SK-N-SH (cell line): ENCODE data around the gene ALPI. TPM values are rescaled to one million over a fixed set of nuclear protein-coding genes. Genes with fewer than 3 reads are reported as not detected.

Experiments
- CTCF ChIA-PET: fragments of 300-600, 350-600 bp; formaldehyde crosslinking; extraction: SDS; loops from one replicate; lab custom pipeline; 2021; lab: Yijun Ruan, JAX
- POLR2A ChIA-PET: fragments of 350-600 bp; sonication (Branson Sonifier 250); formaldehyde crosslinking; extraction: SDS; loops from one replicate; lab custom pipeline; 2020; ENCODE audit warnings: antibody characterized with exemption, inconsistent platforms; lab: Yijun Ruan, JAX
- DNase-seq: peaks from one replicate; pipeline ENCODE4 v3.0.0; 2012
- H2AFZ ChIP-seq: fragments of 200-600 bp; sonication (generic); 2 replicates; pipeline ENCODE4 v1.8.1; 2016; ENCODE audit warnings: antibody characterized with exemption, mild to moderate bottlenecking, low read depth
- H3F3A ChIP-seq: fragments of 200-600 bp; sonication (generic); replicated peaks from 2 replicates; pipeline ENCODE3; 2016; ENCODE audit warnings: antibody characterized with exemption, mild to moderate bottlenecking; ENCODE audit not compliant: insufficient read depth
- H3K27ac ChIP-seq, 2 experiments: fragments of 200-500 bp in 1 of 2; fragments of 200-600 bp in 1 of 2; sonication (Bioruptor generic) in 1 of 2; sonication (generic), shearing (Covaris generic) in 1 of 2; 2 replicates each; pipeline versions ENCODE4 v1.5.1 to v1.6.1; 2014 to 2016; ENCODE audit warnings: low read depth in 2 of 2, inconsistent platforms in 1 of 2, low read length in 1 of 2, mild to moderate bottlenecking in 1 of 2, mixed read lengths in 1 of 2
- H3K27me3 ChIP-seq: fragments of 200-600 bp; sonication (generic), shearing (Covaris generic); 2 replicates; pipeline ENCODE4 v1.6.1; 2016; ENCODE audit warnings: mixed run types; ENCODE audit not compliant: insufficient read depth
- H3K36me3 ChIP-seq, 2 experiments: fragments of 200-500 bp in 1 of 2; fragments of 200-600 bp in 1 of 2; sonication (Bioruptor generic) in 1 of 2; sonication (generic) in 1 of 2; replicated peaks in 1 of 2; 2 replicates each; pipeline versions ENCODE3 to v1.5.1; 2014 to 2016; ENCODE audit warnings: low read length in 1 of 2, mild to moderate bottlenecking in 1 of 2; ENCODE audit not compliant: insufficient read depth in 2 of 2, control insufficient read depth in 1 of 2
- H3K4me1 ChIP-seq, 2 experiments: fragments of 200-500 bp in 1 of 2; fragments of 200-600 bp in 1 of 2; sonication (Bioruptor generic) in 1 of 2; sonication (generic), shearing (Covaris generic) in 1 of 2; 2 replicates each; pipeline versions ENCODE4 v1.5.1 to v1.6.1; 2014 to 2016; ENCODE audit warnings: low read depth in 1 of 2, low read length in 1 of 2, mixed run types in 1 of 2; ENCODE audit not compliant: insufficient read depth in 2 of 2, control insufficient read depth in 1 of 2
- H3K4me2 ChIP-seq: fragments of 200-600 bp; sonication (generic), shearing (Covaris generic); 2 replicates; pipeline ENCODE4 v1.6.1; 2017; ENCODE audit warnings: mixed run types
- H3K4me3 ChIP-seq, 2 experiments: fragments of 200-500 bp in 1 of 2; fragments of 200-600 bp in 1 of 2; sonication (Bioruptor generic) in 1 of 2; sonication (generic), shearing (Covaris generic) in 1 of 2; 2 replicates each; pipeline versions ENCODE4 v1.5.1 to v1.8.1; 2014 to 2016; ENCODE audit warnings: low read depth in 2 of 2, inconsistent platforms in 1 of 2, low read length in 1 of 2, mild to moderate bottlenecking in 1 of 2, mixed read lengths in 1 of 2, moderate library complexity in 1 of 2
- H3K79me2 ChIP-seq: fragments of 200-600 bp; sonication (generic); 2 replicates; pipeline ENCODE4 v1.8.1; 2017; ENCODE audit warnings: mild to moderate bottlenecking; ENCODE audit not compliant: insufficient read depth
- H3K9ac ChIP-seq: fragments of 200-600 bp; sonication (generic); 2 replicates; pipeline ENCODE4 v1.6.1; 2017; ENCODE audit warnings: mixed run types
- H3K9me2 ChIP-seq: fragments of 200-600 bp; sonication (generic); 2 replicates; pipeline ENCODE4 v1.6.1; 2017; ENCODE audit warnings: mixed run types
- H3K9me3 ChIP-seq: fragments of 200-600 bp; sonication (generic); 2 replicates; pipeline ENCODE4 v1.6.1; 2017; ENCODE audit warnings: mixed run types, mild to moderate bottlenecking, moderate library complexity
- H4K20me1 ChIP-seq: fragments of 200-600 bp; sonication (generic); 2 replicates; pipeline ENCODE4 v1.6.1; 2017; ENCODE audit warnings: mild to moderate bottlenecking, mixed run types; ENCODE audit not compliant: insufficient read depth
- CHD2 ChIP-seq: fragments of 150-350 bp; IDR thresholded peaks from 2 replicates; pipeline ENCODE4 v1.6.1; 2018; ENCODE audit warnings: low read length; ENCODE audit not compliant: partially characterized antibody
- FOSL2 ChIP-seq: IDR thresholded peaks from 2 replicates; pipeline ENCODE4 v1.4.0; 2012; ENCODE audit warnings: low read depth, mild to moderate bottlenecking, moderate library complexity, borderline replicate concordance
- GABPA ChIP-seq: IDR thresholded peaks from 2 replicates; pipeline ENCODE4 v1.4.0; 2012; ENCODE audit warnings: low read depth, mild to moderate bottlenecking
- JUND ChIP-seq: IDR thresholded peaks from 2 replicates; pipeline ENCODE4 v1.4.0; 2012
- MXI1 ChIP-seq: IDR thresholded peaks from 2 replicates; pipeline ENCODE4 v1.6.1; 2012; ENCODE audit warnings: mild to moderate bottlenecking, low read depth, low read length, improper control_type of control experiment
- NFIC ChIP-seq: IDR thresholded peaks from 2 replicates; pipeline ENCODE4 v1.4.0; 2012; ENCODE audit warnings: borderline replicate concordance
- PBX3 ChIP-seq: IDR thresholded peaks from 2 replicates; pipeline ENCODE4; 2012
- REST ChIP-seq: IDR thresholded peaks from 2 replicates; pipeline ENCODE4 v1.6.1; 2012; ENCODE audit warnings: mild to moderate bottlenecking, low read depth, low read length, moderate library complexity
- RXRA ChIP-seq: IDR thresholded peaks from 2 replicates; pipeline ENCODE4 v1.4.0; 2012; ENCODE audit warnings: low read depth, mild to moderate bottlenecking, borderline replicate concordance
- TCF12 ChIP-seq: IDR thresholded peaks from 2 replicates; pipeline ENCODE4 v1.4.0; 2012
- WGBS: methylation state at CpG from one replicate; pipeline ENCODE4 v1.1.6; 2017; ENCODE audit warnings: low lambda C conversion rate; 5-methylcytosine and 5-hydroxymethylcytosine counted together
- polyA plus RNA-seq, 3 experiments: library from polyadenylated mRNA; depleted of rRNA; stranded (reverse); fragments of >200 nt; gene quantifications; 2 replicates each; pipeline ENCODE4 v1.2.3, GENCODE V29; 2012
- TF ChIP-seq, protein P1 (sequence below): fragments of 150-350 bp; IDR thresholded peaks from 2 replicates; pipeline ENCODE4 v1.6.1; 2016; ENCODE audit warnings: mild to moderate bottlenecking, low read depth, low read length
- TF ChIP-seq, protein P2 (sequence below): fragments of 150-350 bp; IDR thresholded peaks from 2 replicates; pipeline ENCODE4 v1.6.1; 2017; ENCODE audit warnings: antibody characterized with exemption, low read length, low read depth, borderline replicate concordance
- TF ChIP-seq, protein P3 (sequence below): IDR thresholded peaks from 2 replicates; pipeline ENCODE4 v1.4.0; 2012; ENCODE audit warnings: low read depth

ALPI gene
- polyA plus RNA-seq, 1 of the 3 experiments (the other 2 are of a cell fraction) = not detected

DNA sequence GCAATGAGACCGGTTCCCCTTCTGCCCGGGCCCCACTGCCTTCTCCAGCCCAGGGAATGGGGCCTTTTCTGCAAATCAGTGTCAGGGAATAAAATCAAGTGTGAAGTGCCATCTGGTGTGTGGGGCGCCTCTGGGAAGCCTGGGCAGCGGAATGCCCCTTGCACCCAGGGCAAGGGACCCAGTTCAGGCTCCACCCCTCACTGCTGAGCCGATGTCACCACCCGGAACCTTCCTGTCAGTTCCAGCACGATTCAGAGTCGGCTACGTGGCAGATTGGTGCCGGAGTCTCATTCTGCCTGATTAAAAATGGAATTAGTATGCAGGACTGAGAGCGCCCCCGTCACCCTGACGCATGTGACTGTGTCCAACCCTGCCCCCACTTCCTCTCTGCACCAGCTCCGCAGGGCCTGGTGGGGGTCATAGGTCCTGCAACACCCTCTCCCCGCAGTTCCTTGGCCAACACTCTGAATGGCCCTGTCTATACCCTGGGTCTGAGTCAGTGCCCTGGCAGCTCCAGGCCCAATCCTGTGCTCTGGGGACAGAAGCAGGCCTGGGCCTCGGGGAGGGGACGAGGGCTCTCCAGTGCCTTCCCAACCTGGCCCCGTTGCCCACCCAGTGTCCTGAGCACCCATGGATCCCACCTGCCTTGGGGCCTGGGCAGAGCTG lies 8.2 kb upstream of the ALPI start:
- no peaks in the 10 kb centered on the region for H3F3A ChIP-seq
- no peaks in the 10 kb centered on the region for H3K79me2 ChIP-seq
- ChIA-PET POLR2A (no interaction called here), CTCF (interaction anchor here (0.7 to 10.0 kb wide), 9 partner anchors 15 to 99 kb away, joined by 3 to 196 read pairs (median 5); partner anchors contain the start of genes CHRND and PRSS56)
- no peak overlapping the region for H2AFZ ChIP-seq
- TF ChIP-seq MXI1 = no peak
- TF ChIP-seq TCF12 = no peak
- TF ChIP-seq FOSL2 = no peak
- TF ChIP-seq, protein P1, sequence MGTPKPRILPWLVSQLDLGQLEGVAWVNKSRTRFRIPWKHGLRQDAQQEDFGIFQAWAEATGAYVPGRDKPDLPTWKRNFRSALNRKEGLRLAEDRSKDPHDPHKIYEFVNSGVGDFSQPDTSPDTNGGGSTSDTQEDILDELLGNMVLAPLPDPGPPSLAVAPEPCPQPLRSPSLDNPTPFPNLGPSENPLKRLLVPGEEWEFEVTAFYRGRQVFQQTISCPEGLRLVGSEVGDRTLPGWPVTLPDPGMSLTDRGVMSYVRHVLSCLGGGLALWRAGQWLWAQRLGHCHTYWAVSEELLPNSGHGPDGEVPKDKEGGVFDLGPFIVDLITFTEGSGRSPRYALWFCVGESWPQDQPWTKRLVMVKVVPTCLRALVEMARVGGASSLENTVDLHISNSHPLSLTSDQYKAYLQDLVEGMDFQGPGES = no peak
- TF ChIP-seq, protein P2, sequence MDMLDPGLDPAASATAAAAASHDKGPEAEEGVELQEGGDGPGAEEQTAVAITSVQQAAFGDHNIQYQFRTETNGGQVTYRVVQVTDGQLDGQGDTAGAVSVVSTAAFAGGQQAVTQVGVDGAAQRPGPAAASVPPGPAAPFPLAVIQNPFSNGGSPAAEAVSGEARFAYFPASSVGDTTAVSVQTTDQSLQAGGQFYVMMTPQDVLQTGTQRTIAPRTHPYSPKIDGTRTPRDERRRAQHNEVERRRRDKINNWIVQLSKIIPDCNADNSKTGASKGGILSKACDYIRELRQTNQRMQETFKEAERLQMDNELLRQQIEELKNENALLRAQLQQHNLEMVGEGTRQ = no peak
- no peak for TF ChIP-seq PBX3
- no peak for TF ChIP-seq JUND
- no peak for TF ChIP-seq REST
- no peak for TF ChIP-seq RXRA
- no peak for TF ChIP-seq GABPA
- TF ChIP-seq, protein P3, sequence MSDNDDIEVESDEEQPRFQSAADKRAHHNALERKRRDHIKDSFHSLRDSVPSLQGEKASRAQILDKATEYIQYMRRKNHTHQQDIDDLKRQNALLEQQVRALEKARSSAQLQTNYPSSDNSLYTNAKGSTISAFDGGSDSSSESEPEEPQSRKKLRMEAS = no peak
- no peak for TF ChIP-seq CHD2
- TF ChIP-seq NFIC = no peak
- H3K9me2 ChIP-seq = no peaks in the 10 kb centered on the region
- no peaks in the 10 kb centered on the region for H3K9me3 ChIP-seq
- H3K9ac ChIP-seq = no peak overlapping the region
- peak; percentile 22 for DNase-seq
- no peaks in the 10 kb centered on the region for H4K20me1 ChIP-seq
- no peak overlapping the region for H3K4me3 ChIP-seq
- H3K4me1 ChIP-seq = no peaks in the 10 kb centered on the region; a peak in 1 of 4 replicates
- no peak overlapping the region for H3K27ac ChIP-seq
- 86% methylated on average over 5 of the region's 18 CpGs for WGBS
- H3K36me3 ChIP-seq = no peaks in the 10 kb centered on the region
- no peaks in the 10 kb centered on the region for H3K27me3 ChIP-seq
- H3K4me2 ChIP-seq = no peak overlapping the region
